Globus pallidus (tissue), 1 donor: ENCODE measurements around the gene RUNX1.

Experiments used
- DNase-seq: peaks from one replicate; pipeline ENCODE4 v3.0.0-alpha.2; 2015; ENCODE audit warnings: low spot score

RUNX1 gene

DNA sequence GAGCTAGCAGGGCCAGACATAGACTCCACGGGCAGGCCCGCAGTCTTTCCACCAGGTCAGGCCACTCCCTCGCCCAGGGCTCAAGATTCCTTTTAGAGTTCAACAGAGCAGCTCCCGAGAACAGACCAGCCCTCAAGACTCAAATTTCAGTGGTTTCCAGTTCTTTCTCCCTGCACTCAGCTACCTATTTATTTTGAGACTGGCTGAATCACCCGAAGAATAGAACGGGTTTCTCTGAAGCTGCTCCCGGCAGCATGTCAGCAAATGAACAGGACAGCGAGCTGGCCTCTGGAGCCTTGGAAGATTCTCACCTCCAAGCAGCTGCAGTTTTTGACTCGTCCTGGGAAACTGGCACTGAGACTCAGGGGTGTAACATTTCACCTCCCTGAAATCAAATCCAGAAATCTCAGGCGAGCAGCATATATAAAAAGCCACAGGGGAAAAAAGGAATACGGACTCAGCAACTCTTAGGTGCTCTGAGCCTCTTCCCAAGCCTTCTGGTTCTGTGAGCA lies 202.4 kb downstream of the RUNX1 start:
- DNase-seq, result no peak

DNA sequence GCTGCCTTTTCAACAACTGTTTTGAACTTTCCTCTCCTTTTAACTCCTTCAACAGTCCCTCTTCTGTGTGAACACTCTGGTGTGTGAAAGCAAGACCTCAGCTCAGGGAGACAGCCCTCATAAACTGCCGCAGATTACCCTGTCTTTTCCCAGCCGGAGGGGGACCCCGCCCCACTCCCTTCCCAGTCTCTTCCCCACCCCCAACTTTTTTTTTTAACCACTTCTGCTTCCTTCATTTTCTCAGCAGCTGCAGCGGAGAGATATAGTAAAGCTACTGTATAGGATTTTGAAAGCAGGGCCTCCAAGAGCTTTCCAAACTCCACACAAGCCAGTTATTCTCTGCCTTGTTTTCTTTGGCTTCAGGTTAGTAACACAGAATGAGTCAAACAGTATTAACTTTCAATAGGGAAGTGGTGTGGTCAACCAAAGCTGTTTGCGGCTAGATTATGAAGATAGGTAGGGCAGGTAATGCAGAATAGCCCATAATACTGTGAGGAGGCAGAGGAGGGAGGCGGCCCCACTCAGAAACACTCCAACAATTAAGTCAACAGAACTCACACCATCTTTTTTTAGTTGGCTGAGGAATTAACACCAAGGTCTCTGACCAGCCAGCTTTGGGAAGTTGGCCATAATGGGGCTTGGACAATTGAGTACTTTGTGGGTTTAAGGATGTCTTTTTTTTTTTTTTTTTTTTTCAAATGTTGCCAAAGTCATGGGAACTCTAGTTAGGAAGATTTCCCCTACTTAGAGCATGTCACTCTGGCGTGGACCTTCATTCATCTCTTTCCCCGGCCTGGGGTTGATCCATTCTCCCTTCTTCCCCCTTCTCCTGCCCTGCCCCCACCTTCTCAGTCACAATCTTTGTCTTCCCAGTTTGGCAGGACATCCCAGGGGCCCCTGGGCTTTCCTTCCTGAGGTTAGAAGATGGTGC lies 203.3 kb downstream of the RUNX1 start:
- no peak for DNase-seq

DNA sequence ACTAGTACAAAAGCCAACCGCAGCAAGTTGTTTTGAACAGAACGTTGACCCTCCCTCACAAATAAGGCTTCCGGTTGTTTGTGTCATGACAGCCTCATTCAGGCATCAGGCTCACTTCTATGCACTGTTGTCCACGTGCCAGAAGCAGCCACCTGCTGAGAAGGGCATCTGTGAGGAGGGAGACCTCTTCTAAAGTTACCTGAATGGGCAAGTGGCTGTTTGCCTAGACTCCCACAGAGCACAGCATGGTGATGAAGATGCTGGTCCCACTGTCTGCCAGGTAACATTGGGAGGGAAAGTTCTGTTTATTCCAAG lies 204.2 kb downstream of the RUNX1 start:
- DNase-seq, result no peak

DNA sequence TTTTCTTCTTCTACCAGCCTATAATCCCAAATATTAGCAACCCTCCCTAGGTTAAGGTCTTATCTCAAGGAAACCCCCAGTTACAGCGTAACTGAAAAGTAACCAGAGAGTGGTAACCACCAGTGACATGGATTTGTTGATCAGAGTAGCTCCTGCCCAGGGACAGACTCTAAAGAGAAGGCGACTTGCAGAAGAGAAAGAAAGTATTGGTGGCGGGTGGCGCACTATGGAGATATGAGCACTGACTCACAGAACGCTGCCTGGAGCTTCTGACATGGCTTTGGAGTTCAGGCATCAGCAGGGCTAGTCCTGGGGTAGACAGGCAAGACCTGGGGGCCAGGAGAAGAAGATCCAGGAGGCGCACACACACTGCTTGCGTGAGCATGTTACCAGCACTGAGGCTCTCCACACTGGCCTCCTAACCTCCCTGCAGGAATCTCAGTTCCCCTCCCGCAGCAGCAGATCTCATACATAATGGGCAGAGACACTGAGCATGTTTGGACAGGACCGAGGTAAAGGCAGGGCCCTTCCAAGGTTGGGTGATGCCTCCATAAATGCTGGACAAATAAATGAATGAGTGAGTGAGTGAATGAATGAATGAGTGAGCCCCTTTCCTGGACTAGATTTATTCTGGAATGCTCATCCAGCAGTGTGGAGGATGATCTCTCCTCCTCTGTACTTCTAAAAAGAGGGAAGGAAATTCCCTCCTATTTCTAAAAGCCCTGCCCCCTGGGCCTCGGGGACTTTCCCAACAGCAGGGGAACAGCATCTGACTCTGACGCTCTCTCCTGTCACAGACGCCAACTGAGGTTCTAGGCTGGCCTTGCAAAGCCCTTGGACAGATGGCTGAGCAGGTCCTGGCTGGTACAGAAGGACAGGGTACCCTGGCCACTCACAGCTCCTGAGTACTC lies 204.8 kb downstream of the RUNX1 start:
- peak; percentile 16 for DNase-seq

DNA sequence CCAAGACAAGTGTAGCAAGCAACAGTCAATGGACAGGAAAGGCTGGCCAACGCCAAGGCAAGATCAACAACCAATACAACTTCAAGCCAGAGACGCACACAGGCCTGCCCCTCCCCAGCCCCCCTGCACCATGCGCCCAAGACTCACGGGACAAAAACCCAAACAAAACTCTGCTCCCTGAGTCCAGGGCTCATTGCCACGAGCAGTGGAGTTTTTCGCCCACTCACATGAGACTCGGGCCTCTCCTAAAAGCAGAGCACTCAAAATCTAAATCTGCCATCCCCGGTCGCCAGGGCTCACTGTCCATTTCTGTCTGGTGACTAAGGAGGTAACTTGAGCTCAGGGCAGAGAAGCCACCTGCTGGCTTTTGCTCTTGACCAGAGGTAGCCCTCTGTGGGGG lies 205.5 kb downstream of the RUNX1 start:
- no peak for DNase-seq

DNA sequence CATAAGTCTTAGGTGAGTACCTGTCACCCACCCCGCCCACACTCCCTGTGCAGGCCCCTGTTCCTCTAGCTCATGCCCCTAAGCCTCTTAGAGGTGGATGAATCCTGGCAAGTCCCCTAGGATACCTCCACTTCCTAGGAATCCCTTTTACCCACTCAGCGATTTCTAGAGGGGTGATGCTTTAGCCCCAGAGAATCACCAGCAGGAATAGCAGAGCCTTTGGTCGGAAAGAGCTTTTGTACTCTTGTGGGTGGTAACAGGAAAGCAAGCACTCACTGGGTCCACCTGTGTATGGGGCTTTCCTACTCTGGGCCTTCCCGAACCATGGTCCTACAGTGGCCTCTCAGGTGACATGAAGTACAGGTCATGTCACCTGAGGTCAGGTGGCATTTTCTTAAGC lies 207.9 kb downstream of the RUNX1 start:
- DNase-seq, result no peak

DNA sequence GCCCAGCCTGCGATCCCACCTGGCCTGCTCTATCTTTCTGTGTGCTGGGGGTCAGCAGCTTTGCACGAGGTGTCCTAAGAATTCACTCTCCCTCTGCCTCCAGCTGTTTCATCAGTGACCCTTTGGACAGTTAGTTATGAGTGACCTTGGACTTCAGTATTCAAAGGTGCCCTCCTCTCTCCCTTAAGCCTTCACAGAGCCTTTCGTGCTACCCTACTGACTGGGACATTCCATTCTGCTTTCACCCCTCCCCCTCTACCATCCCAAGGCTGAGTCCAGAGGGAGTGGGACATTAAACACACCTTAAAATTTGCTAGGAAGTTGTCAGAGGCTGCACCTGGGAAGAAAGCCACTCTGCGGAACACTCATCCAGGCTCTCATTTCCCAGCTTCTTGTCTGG lies 208.4 kb downstream of the RUNX1 start:
- no peak for DNase-seq

DNA sequence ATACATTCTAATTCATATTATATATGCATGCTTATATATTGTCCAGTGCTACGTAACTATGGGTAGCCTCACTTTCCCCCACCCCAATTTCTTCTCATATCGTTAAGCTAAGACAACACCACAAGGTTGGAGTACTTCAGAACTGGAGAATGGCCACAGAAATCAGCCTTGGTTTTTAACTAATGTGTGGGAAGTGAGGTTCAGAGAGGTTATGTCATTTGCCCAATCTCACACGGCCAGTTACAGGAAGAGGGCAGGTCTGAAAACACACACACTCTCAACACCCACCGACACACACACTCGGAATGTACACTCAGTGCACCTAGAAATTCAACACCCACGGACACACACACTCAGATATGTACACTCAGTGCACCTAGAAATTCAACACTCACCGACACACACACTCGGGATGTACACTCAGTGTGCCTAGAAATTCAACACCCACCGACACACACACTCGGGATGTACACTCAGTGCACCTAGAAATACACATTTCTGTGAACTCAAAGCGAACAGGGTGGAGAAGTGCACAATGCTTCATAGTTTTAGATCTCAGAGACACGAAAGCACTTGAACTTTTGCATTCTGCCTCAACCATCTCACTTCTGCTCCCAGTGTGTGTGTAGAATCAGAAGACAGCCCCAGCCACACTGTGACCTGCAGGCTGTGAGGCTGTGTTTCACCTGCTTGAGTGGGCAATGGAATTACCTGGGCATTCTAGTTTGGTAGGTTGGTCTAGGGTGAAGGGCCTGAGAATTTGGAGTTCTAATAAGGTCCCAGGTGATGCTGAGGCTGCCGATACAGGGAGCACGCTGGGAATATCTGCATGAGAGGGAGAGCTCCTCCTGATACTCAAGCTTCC lies 209.9 kb downstream of the RUNX1 start:
- DNase-seq, result no peak

DNA sequence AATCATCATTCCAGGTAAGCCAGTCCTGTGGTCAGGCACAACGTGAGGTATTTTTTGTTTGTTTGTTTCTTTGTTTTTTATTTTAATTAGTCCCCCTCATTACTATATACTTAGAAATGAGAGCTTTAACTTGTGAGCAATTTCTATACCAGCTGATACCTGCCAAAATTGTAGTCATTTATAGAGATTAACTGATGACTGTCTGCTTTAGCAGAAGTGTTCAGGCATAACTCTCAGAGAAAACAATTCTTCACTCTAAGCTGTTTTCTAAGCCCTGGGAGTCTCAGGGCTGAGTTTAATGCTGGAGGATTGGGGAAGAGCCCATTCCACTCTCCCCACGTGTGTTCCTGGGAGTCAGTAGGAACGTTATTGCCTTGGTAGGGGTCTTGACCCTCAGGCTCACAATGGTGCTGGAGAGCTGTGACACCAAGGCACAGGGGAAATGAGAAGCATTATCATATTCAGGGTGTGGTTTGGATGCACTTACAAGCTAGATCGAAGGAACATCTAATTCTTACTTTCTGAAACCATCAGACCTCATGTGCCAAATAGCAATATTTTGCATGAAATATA lies 212.1 kb downstream of the RUNX1 start:
- no peak for DNase-seq

DNA sequence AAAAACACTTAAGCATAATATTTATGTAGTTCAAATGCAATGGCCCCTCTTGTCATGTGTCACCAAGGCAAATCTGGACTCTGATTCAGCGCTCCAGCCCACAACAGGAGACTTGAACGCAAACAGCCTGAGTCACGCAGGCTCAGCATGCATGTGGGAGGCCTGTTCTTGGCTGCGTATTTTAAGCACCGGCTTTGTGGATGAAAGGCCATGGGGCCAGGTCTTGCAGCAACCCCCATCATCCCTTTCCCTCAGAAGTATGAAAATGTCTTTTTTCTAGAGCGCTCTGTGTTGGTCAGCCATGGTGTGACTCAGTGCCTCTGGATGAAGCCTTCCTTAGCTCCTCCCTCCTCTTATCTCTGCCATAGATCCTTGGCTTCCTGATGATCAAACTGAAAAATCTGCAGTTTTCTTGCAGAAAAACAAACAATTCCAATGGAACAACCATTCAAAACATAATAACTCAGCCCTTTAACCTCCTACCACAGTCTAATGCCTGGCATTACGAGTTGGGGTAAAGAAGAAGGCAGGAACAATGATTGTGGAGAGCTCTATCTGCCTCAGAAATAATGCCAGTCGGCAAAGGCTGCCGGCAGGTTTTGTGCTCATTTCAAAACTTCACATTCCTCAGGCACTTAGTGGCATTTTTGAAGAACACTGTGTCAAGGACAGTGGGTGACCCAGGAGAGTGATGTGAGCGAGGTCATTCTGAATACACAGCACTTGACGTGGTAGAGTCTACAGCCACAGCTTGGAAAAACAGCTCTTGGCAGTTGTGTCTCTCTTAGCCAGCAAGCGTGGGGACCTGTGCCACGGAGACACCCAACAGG lies 212.8 kb downstream of the RUNX1 start:
- DNase-seq, result peak; percentile 16

DNA sequence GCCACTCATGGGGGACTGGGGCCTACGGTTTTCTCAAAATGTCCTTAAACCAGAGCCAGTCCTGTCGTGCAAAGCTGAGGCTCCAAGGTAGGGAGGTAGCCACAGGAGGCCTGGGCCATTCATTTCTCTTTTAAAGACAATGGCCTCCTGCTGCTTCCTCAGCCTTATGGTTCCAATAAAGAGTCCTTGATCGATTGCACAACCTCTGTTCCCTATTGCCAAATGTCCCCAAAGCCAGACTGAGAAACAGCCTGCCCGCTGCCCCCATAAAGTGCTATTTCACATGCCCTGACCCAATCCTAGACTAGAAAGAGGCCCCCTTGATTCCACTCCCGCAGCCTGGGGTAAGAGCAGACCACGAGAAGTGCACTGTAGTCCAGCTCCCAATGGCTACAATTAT lies 213.6 kb downstream of the RUNX1 start:
- peak; percentile 16 for DNase-seq

DNA sequence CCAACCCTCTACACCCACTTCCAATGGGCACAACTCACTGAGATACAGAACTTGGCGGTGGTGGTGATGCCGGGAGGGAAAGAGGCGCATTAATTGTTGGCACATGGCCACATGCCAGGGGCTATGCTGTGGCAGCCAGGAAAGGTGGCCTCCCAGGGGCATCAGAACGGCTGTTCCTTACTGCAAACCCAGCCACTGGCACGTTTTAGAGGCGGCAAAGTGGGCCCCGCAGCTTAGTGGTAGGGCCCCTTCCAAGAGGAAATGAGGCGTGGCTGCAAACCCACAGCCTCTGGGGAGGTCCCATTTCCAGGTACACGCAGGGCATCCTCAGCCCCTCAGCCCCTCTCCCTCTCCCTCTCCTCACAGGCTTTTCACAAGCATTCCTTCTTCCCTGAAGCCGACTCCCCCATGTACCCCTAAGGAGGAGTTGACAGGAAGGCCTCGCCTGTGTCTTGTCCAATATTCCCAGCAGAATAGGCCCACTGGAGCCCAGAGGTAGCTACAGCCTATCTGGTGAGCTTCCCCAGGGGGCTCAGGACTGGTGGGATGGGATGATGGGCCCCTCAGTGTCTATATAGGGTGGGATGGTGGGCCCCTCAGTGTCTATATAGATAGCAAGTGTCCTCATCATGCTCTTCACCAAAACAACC lies 214.1 kb downstream of the RUNX1 start:
- no peak for DNase-seq

DNA sequence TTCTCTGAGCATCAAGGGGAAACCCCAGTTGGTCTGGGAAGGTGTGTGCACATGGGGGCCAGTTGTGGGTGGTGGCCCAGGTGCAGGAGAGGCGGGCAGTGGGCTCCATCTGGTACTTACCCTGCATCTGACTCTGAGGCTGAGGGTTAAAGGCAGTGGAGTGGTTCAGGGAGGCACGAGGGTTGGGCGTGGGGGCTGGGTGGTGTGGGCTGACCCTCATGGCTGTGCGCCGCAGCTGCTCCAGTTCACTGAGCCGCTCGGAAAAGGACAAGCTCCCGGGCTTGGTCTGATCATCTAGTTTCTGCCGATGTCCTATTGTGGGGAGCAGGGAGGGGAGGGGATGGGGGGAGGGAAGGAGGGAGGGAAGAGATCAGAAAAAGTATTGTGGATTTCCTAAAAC lies 214.8 kb downstream of the RUNX1 start:
- no peak for DNase-seq

DNA sequence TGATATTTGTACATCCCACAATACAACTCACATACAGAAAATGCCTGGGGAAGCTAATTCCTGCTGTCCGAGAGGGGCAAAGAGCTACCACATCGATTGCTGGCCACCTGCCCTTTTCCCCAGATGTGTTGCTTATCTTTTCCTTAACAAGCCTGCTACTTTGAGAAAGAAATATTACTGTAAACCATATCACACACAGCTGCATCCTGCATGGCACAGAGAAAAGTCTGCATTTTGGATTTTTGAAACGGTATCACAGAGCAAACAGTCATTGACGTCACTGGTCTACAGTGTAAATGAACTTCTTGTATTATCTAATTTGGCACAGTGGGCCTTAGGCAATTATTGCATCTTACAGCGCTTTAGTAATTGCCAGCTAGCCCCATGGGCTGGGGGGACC lies 215.6 kb downstream of the RUNX1 start:
- DNase-seq, result no peak

DNA sequence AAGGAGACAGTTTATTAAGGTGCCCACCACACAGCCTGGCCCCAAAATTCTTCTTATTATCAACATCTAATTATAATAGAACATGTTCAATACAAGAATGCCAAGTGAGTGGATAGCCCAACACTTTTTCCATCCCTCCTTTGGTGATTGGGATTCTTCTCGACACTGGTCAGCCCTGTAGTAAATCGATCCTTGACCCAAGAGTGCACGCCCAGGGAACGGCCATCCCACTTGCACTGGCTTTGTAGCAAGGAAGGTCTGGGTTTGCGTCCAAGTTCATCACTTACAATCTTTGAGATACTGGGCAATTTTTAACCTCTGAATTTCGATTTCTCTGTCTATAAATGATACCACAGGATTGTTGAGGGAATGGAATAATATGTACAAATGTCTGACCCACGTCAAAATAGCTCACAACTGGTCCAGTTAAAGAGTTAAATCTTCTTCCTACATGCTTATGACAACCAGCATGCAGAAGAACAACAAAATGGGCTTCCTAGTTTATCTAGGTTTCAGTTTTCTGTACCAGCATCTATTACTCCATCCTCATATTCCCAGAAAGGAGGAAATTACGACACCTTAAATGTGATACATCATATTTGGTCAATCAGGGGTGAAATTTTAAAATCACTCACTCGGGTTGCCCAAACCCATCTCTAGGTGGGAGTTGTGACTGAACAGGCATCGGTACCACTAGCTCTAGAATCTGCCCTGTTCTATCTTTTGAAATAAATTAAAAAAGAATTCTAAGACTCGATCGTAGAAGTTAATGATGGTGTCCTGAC lies 218.5 kb downstream of the RUNX1 start:
- DNase-seq, result no peak

DNA sequence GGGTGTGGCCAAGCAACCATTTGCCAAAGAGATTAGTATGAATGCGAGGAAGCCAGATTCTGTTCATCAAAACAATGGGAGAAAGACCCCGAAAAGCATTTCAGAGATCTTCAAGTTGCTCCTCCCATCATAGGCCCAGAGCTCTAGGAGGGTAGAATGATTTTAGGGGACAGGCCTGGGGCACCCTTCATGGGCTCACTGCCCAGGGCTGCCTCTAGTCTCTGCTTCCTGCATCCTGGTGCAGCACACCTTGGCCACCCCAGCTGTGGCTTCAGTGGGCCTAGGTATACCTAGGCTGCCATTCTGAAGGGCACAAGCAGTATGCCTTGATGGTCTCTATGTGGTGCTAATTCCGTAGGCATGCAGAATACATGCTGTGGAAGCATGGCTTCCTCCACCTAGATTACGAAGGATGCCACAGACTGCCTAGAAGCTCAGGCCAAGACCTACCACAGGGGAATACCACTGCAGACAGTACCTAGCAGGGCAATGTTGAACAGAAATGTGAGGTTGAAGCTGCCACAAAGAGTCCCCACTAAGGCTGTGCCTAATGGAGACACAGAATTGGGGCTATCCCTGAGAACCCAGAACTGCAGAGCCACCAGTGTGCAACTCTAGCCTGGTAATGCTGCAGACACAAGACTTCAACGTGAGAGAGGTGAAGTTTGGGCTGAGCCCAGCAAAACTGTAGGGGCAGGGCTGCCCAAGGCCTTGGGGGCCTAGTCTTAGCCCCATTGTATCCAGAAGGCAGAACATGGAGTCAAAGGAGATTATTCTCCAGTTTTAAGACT lies 221.5 kb downstream of the RUNX1 start:
- no peak for DNase-seq

DNA sequence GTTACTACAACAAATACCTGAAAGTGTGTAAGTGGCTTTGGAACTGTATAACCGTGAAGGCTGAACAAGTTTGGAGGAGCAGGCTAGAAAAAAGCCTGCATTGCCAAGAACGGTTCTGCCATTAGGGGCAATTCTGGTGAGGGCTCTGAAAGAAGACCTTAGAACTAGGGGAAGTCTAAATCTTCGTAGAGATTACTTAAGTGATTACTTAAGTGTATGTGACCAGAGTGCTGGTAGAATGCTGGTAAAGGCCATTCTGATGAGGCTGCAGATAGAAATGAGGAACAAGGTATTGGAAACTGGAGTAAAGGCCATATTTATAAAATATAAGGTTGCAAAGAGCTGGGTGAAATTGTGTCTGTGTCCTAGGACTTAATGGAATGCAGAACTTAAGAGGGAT lies 222.3 kb downstream of the RUNX1 start:
- peak; percentile 9 for DNase-seq

DNA sequence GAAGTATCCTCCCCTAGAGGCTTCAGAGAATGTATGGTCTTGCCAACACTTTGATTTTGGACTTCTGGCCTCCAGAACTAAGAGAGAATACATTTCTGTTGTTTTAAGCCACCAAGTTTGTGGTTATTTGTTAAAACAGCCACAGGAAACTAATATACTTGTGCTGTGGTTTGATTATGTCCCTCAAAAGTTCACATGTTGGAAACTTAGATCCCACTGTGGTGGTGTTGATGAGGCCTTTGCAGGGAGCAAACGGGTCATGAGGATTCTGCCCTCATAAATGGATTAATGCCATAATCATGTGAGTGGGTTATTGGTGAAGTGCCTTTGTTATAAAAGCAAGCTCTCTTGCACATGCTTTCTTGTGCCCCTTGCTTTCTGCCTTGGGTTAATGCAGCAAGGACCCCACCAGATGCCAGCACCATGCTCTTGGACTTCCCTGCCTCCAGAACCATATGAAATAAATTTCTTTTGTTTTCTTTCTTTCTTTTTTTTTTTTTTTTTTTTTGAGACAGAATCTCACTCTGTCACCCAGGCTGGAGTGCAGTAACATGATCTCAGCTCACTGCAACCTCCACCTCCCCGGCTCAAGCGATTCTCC lies 223.1 kb downstream of the RUNX1 start:
- no peak for DNase-seq
